ENCODE results near the gene TRPC4. TPM values are rescaled to one million over a fixed set of nuclear protein-coding genes. Genes with fewer than 3 reads are reported as not detected.

The TRPC4 gene
- total RNA-seq, 2 experiments from 2014 or later, result not detected

DNA sequence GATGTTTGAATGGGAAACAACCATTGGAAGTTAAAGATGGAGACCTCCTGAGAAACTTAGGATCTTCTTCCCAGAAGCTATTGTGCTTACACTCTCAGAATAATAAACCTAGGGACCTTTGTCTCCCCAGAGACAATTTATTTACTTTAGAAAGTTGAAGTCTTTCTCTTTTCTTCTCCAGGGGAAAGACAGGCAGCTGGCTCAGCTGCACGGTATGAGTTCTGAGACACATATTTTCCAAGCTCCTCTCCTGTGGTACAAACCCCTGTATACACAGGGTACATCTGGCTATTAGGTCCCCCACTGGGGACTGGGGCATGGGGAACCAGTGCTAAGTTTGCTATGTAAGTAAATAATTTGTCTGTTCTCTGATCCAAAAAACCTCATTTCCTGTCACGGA is 203.5 kb downstream of the TRPC4 start:
- no peak overlapping the region for H2AFZ ChIP-seq (ENCODE audit: low read length)
- H3K79me2 ChIP-seq (ENCODE audit: insufficient read depth, low read depth, low read length), result no peaks in the 10 kb centered on the region
- no peak overlapping the region for H3K4me3 ChIP-seq (ENCODE audit: low read depth, low read length, poor library complexity, severe bottlenecking)
- no peaks in the 10 kb centered on the region for H3K4me1 ChIP-seq (ENCODE audit: insufficient read depth, low read length, poor library complexity, severe bottlenecking)
- no TSS peak for BruUV-seq (replicated peaks)
- no peak overlapping the region for H3K4me2 ChIP-seq (ENCODE audit: low read length)
- CTCF ChIA-PET (ENCODE audit: unreplicated experiment), result no interaction called here
- no peaks in the 10 kb centered on the region for H3K36me3 ChIP-seq (ENCODE audit: insufficient read depth, low read length)
- no peaks in the 10 kb centered on the region for H4K20me1 ChIP-seq (ENCODE audit: insufficient read depth, low read length)
- no peak overlapping the region for H3K27ac ChIP-seq (ENCODE audit: low read depth, low read length, poor library complexity, severe bottlenecking)
- intact Hi-C loops (cut with micrococcal nuclease; ENCODE audit: unreplicated experiment), result no loop called here
- TF ChIP-seq, protein P1, sequence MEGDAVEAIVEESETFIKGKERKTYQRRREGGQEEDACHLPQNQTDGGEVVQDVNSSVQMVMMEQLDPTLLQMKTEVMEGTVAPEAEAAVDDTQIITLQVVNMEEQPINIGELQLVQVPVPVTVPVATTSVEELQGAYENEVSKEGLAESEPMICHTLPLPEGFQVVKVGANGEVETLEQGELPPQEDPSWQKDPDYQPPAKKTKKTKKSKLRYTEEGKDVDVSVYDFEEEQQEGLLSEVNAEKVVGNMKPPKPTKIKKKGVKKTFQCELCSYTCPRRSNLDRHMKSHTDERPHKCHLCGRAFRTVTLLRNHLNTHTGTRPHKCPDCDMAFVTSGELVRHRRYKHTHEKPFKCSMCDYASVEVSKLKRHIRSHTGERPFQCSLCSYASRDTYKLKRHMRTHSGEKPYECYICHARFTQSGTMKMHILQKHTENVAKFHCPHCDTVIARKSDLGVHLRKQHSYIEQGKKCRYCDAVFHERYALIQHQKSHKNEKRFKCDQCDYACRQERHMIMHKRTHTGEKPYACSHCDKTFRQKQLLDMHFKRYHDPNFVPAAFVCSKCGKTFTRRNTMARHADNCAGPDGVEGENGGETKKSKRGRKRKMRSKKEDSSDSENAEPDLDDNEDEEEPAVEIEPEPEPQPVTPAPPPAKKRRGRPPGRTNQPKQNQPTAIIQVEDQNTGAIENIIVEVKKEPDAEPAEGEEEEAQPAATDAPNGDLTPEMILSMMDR (conservative IDR thresholded peaks at IDR 0.05; ENCODE audit: low read length), result no peak
- TF ChIP-seq EZH2phosphoT487 (IDR thresholded peaks at IDR 0.05; ENCODE audit: borderline replicate concordance, low read depth, low read length), result no peak
- no peak for DNase-seq (ENCODE audit: low spot score)
- H3K9me3 ChIP-seq (ENCODE audit: low read length), result no peaks in the 10 kb centered on the region
- H3K9me2 ChIP-seq (ENCODE audit: insufficient read depth, low read length), result no peaks in the 10 kb centered on the region
- POLR2A ChIA-PET, result interaction anchor here (1.1 kb wide), 1 partner anchor 18 kb away, joined by 10 read pairs; no protein-coding TSS in a partner anchor

DNA sequence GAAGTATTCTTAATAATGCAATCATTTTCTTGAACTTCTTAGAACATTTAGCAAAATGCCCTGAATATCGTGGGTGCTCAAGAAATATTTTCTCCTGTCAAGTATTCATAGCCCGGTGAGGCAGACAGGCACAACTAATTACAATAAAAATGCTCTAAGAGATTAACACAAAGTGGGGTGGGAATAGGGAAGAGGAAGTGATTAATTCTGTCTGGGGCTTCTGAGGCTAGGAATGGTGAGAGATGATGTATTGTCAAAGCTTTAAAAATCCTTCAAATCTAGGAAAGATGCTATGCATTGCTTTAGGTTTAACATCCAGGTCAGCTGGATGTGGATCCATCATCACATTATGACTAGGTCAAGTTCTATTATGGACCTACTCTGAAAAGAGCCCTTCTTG is 204.2 kb downstream of the TRPC4 start:
- BruUV-seq (replicated peaks), result no TSS peak
- Histone ChIP-seq H3K4me1 (ENCODE audit: insufficient read depth, low read length, poor library complexity, severe bottlenecking) (no peaks in the 10 kb centered on the region), H3K9me2 (ENCODE audit: insufficient read depth, low read length) (no peaks in the 10 kb centered on the region), H4K20me1 (ENCODE audit: insufficient read depth, low read length) (no peaks in the 10 kb centered on the region), H3K4me3 (ENCODE audit: low read depth, low read length, poor library complexity, severe bottlenecking) (no peak overlapping the region), H3K36me3 (ENCODE audit: insufficient read depth, low read length) (no peaks in the 10 kb centered on the region), H3K27ac (ENCODE audit: low read depth, low read length, poor library complexity, severe bottlenecking) (no peak overlapping the region), H3K4me2 (ENCODE audit: low read length) (no peak overlapping the region), H2AFZ (ENCODE audit: low read length) (no peak overlapping the region), H3K79me2 (ENCODE audit: insufficient read depth, low read depth, low read length) (no peaks in the 10 kb centered on the region), H3K9me3 (ENCODE audit: low read length) (no peaks in the 10 kb centered on the region)
- no peak for DNase-seq (ENCODE audit: low spot score)
- TF ChIP-seq EZH2phosphoT487 (IDR thresholded peaks at IDR 0.05; ENCODE audit: borderline replicate concordance, low read depth, low read length), result no peak
- TF ChIP-seq, protein P1 (conservative IDR thresholded peaks at IDR 0.05; ENCODE audit: low read length), result no peak
- POLR2A ChIA-PET, result interaction anchor here (0.6 to 1.1 kb wide), 4 partner anchors 11 to 587 kb away, joined by 3 to 10 read pairs (median 4); no protein-coding TSS in a partner anchor
- intact Hi-C loops (cut with micrococcal nuclease; ENCODE audit: unreplicated experiment), result no loop called here
- CTCF ChIA-PET (ENCODE audit: unreplicated experiment), result no interaction called here

DNA sequence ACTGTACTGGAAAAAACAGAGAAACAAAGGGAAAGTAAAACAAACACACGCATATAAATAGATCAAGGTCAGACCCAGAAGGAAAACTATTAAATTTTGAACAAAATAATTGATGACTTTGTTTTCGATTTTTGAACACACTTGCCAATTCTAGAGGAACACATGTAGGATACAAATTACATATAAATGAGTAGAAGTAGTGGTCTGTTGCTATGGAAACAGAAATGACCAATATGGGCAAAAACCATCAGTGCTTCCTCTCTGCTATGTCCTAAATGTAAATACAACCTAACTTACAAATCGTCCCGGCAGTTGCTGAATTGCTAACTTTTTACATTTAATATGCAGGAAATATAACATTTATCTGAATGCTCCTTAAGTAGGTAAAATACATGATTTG is 205.8 kb downstream of the TRPC4 start:
- POLR2A ChIA-PET, result interaction anchor here (0.7 kb wide), 1 partner anchor 872 kb away, joined by 3 read pairs; no protein-coding TSS in a partner anchor
- CTCF ChIA-PET (ENCODE audit: unreplicated experiment), result no interaction called here
- Histone ChIP-seq H3K36me3 (ENCODE audit: insufficient read depth, low read length) (no peaks in the 10 kb centered on the region), H3K79me2 (ENCODE audit: insufficient read depth, low read depth, low read length) (no peaks in the 10 kb centered on the region), H2AFZ (ENCODE audit: low read length) (no peak overlapping the region), H3K4me1 (ENCODE audit: insufficient read depth, low read length, poor library complexity, severe bottlenecking) (no peaks in the 10 kb centered on the region), H3K4me3 (ENCODE audit: low read depth, low read length, poor library complexity, severe bottlenecking) (no peak overlapping the region), H3K9me2 (ENCODE audit: insufficient read depth, low read length) (no peaks in the 10 kb centered on the region), H3K27ac (ENCODE audit: low read depth, low read length, poor library complexity, severe bottlenecking) (no peak overlapping the region), H3K4me2 (ENCODE audit: low read length) (no peak overlapping the region), H4K20me1 (ENCODE audit: insufficient read depth, low read length) (no peaks in the 10 kb centered on the region), H3K9me3 (ENCODE audit: low read length) (no peaks in the 10 kb centered on the region)
- no peak for TF ChIP-seq EZH2phosphoT487 (IDR thresholded peaks at IDR 0.05; ENCODE audit: borderline replicate concordance, low read depth, low read length)
- TF ChIP-seq, protein P1 (conservative IDR thresholded peaks at IDR 0.05; ENCODE audit: low read length), result no peak
- BruUV-seq (replicated peaks), result no TSS peak
- intact Hi-C loops (cut with micrococcal nuclease; ENCODE audit: unreplicated experiment), result no loop called here
- no peak for DNase-seq (ENCODE audit: low spot score)

Data from OCI-LY7 (cell line).